ENCODE measurements around the gene DNAJC18. TPM values are rescaled to one million over a fixed set of nuclear protein-coding genes. Genes with fewer than 3 reads are reported as not detected.
"Not testable (repeated sequence)": the region's sequence is repeated elsewhere in the genome, so short reads cannot be mapped to it uniquely, and the experiment has no call there.

DNAJC18 gene
- total RNA-seq, 2 donors from 2014 or later, result 7.3 to 11.5 TPM

GRCh38 chr5:139410993-139411828 lies 28.1 kb downstream of the DNAJC18 start:
- WGBS, result 69% methylated on average over 17 of the region's 17 CpGs
- Histone ChIP-seq H3K27ac (no peak overlapping the region), H3K36me3 (no peaks in the 10 kb centered on the region)

GRCh38 chr5:139410121-139410992 lies 29.0 kb downstream of the DNAJC18 start:
- no peak for TF ChIP-seq POLR2AphosphoS5 (IDR thresholded peaks at IDR 0.05)
- no peak for TF ChIP-seq POLR2A (IDR thresholded peaks at IDR 0.05)
- no peak for TF ChIP-seq CTCF (IDR thresholded peaks at IDR 0.05)
- no peak for DNase-seq (ENCODE audit: low spot score)
- intact Hi-C loops (cut with DNase I), result no loop called here
- Histone ChIP-seq H3K4me1 (replicated peaks) (no peaks in the 10 kb centered on the region), H3K9me3 (no peaks in the 10 kb centered on the region), H3K36me3 (no peaks in the 10 kb centered on the region), H3K27me3 (replicated peaks; ENCODE audit: insufficient read depth) (no peaks in the 10 kb centered on the region), H3K4me3 (no peak overlapping the region), H3K27ac (no peak overlapping the region)
- WGBS, result 70% methylated on average over 6 of the region's 6 CpGs

More at GRCh38 chr5:139410993-139411828, 28.1 kb downstream of the DNAJC18 start:
- H3K4me1 ChIP-seq (replicated peaks), result no peaks in the 10 kb centered on the region
- no peak for DNase-seq (ENCODE audit: low spot score)
- H3K9me3 ChIP-seq, result no peaks in the 10 kb centered on the region
- TF ChIP-seq POLR2AphosphoS5 (IDR thresholded peaks at IDR 0.05) (no peak), POLR2A (IDR thresholded peaks at IDR 0.05) (no peak), CTCF (IDR thresholded peaks at IDR 0.05) (no peak)
- H3K4me3 ChIP-seq, result no peak overlapping the region
- intact Hi-C loops (cut with DNase I), result no loop called here
- no peaks in the 10 kb centered on the region for H3K27me3 ChIP-seq (replicated peaks; ENCODE audit: insufficient read depth)

- H3K9me3 ChIP-seq; H3K36me3 ChIP-seq; H3K4me3 ChIP-seq; H3K4me1 ChIP-seq (replicated peaks); intact Hi-C loops (cut with DNase I); H3K27ac ChIP-seq; DNase-seq (ENCODE audit: low spot score); H3K27me3 ChIP-seq (replicated peaks; ENCODE audit: insufficient read depth): not testable (repeated sequence)
- 83% methylated on average over 5 of the region's 5 CpGs for WGBS
Measured at GRCh38 chr5:139409116-139409515, 30.2 kb downstream of the DNAJC18 start.

GRCh38 chr5:139408191-139408590 lies 31.1 kb downstream of the DNAJC18 start:
- Histone ChIP-seq H3K36me3 (no peaks in the 10 kb centered on the region), H3K9me3 (no peaks in the 10 kb centered on the region), H3K4me3 (no peak overlapping the region), H3K27ac (no peak overlapping the region), H3K27me3 (replicated peaks; ENCODE audit: insufficient read depth) (no peaks in the 10 kb centered on the region), H3K4me1 (replicated peaks) (peaks cover 2% of the 10 kb centered on the region)
- no peak for TF ChIP-seq CTCF (IDR thresholded peaks at IDR 0.05)
- 86% methylated on average over 7 of the region's 7 CpGs for WGBS
- no peak for DNase-seq (ENCODE audit: low spot score)
- intact Hi-C loops (cut with DNase I), result no loop called here

- Histone ChIP-seq H3K9me3 (no peaks in the 10 kb centered on the region), H3K4me1 (replicated peaks) (peaks cover 4% of the 10 kb centered on the region), H3K27me3 (replicated peaks; ENCODE audit: insufficient read depth) (no peaks in the 10 kb centered on the region), H3K4me3 (no peak overlapping the region), H3K36me3 (no peaks in the 10 kb centered on the region), H3K27ac (no peak overlapping the region)
- intact Hi-C loops (cut with DNase I), result no loop called here
- DNase-seq (ENCODE audit: low spot score), result no peak
- TF ChIP-seq CTCF (IDR thresholded peaks at IDR 0.05) (no peak), POLR2AphosphoS5 (IDR thresholded peaks at IDR 0.05) (no peak), POLR2A (IDR thresholded peaks at IDR 0.05) (no peak)
Measured at GRCh38 chr5:139407517-139407916, 31.8 kb downstream of the DNAJC18 start.
